Activated CD8-positive, alpha-beta memory T cell treated with anti-CD3 and anti-CD28 coated beads, Interleukin-2, amount 50 U/mL, for 4 hours (primary cell): ENCODE data around the gene OLFML2B.

Experiments used
- DNase-seq: peaks from one replicate; pipeline ENCODE4 v3.0.0-alpha.2; 2020

Gene OLFML2B

GRCh38 chr1:161973924-161974845 is 49.5 kb downstream of the OLFML2B start:
- DNase-seq: no peak

- no peak for DNase-seq
These were observed 50.8 kb downstream of the OLFML2B start for GRCh38 chr1:161972828-161973227.

- DNase-seq: no peak
These were observed 53.0 kb downstream of the OLFML2B start for GRCh38 chr1:161970633-161971032.

- no peak for DNase-seq
These were observed 53.6 kb downstream of the OLFML2B start for GRCh38 chr1:161970036-161970435.

GRCh38 chr1:161966067-161966466 is 57.6 kb downstream of the OLFML2B start:
- DNase-seq: no peak

GRCh38 chr1:161962091-161962887 is 61.4 kb downstream of the OLFML2B start:
- no peak for DNase-seq

- no peak for DNase-seq
These were observed 65.2 kb downstream of the OLFML2B start for GRCh38 chr1:161958425-161958824.

- no peak for DNase-seq
These were observed 66.7 kb downstream of the OLFML2B start for GRCh38 chr1:161956930-161957329.

GRCh38 chr1:161956097-161956496 is 67.6 kb downstream of the OLFML2B start:
- DNase-seq: no peak

- DNase-seq: no peak
These were observed 68.1 kb downstream of the OLFML2B start for GRCh38 chr1:161955606-161956005.

- no peak for DNase-seq
These were observed 69.2 kb downstream of the OLFML2B start for GRCh38 chr1:161954466-161954865.

- no peak for DNase-seq
These were observed 69.6 kb downstream of the OLFML2B start for GRCh38 chr1:161954050-161954449.

- DNase-seq: no peak
These were observed 70.3 kb downstream of the OLFML2B start for GRCh38 chr1:161953256-161953920.

- no peak for DNase-seq
These were observed 71.0 kb downstream of the OLFML2B start for GRCh38 chr1:161952607-161953172.

GRCh38 chr1:161951646-161952045 is 72.0 kb downstream of the OLFML2B start:
- no peak for DNase-seq

- DNase-seq: no peak
These were observed 73.3 kb downstream of the OLFML2B start for GRCh38 chr1:161950377-161950776.

GRCh38 chr1:161949548-161949947 is 74.1 kb downstream of the OLFML2B start:
- DNase-seq: no peak

- DNase-seq: no peak
These were observed 75.2 kb downstream of the OLFML2B start for GRCh38 chr1:161948435-161948834.

GRCh38 chr1:161946071-161946987 is 77.3 kb downstream of the OLFML2B start:
- no peak for DNase-seq

- no peak for DNase-seq
These were observed 78.2 kb downstream of the OLFML2B start for GRCh38 chr1:161945306-161946060.

GRCh38 chr1:161944381-161944780 is 79.3 kb downstream of the OLFML2B start:
- no peak for DNase-seq
